HUES64 (cell line): ENCODE results near the gene INF2.

ENCODE experiments used
- H3K27ac ChIP-seq: 2 replicates; pipeline ENCODE4 v1.7.0; 2013; ENCODE audit warnings: low read depth, low read length, inconsistent platforms
- H3K27me3 ChIP-seq: 2 replicates; pipeline ENCODE4 v1.6.1; 2013; ENCODE audit warnings: mild to moderate bottlenecking, low read length; ENCODE audit not compliant: insufficient read depth
- H3K36me3 ChIP-seq: 2 replicates; pipeline ENCODE4 v1.6.1; 2013; ENCODE audit warnings: mild to moderate bottlenecking, low read length; ENCODE audit not compliant: insufficient read depth
- H3K4me1 ChIP-seq: 2 replicates; pipeline ENCODE4 v1.6.1; 2013; ENCODE audit warnings: mild to moderate bottlenecking, low read length, moderate library complexity; ENCODE audit not compliant: insufficient read depth
- H3K4me3 ChIP-seq: 2 replicates; pipeline ENCODE4 v1.5.1; 2013; ENCODE audit warnings: mild to moderate bottlenecking, low read length, moderate library complexity
- H3K9ac ChIP-seq: 2 replicates; pipeline ENCODE4 v1.6.1; 2013; ENCODE audit warnings: mild to moderate bottlenecking, low read depth, low read length
- H3K9me3 ChIP-seq: 2 replicates; pipeline ENCODE4 v1.6.1; 2013; ENCODE audit warnings: low read depth, low read length; ENCODE audit not compliant: insufficient read depth
- WGBS: fragments of 150-250, 120-280 bp; methylation state at CpG from one replicate; pipeline ENCODE4 v1.1.7; 2013; ENCODE audit warnings: missing lambda C conversion rate; 5-methylcytosine and 5-hydroxymethylcytosine counted together

The INF2 gene

DNA sequence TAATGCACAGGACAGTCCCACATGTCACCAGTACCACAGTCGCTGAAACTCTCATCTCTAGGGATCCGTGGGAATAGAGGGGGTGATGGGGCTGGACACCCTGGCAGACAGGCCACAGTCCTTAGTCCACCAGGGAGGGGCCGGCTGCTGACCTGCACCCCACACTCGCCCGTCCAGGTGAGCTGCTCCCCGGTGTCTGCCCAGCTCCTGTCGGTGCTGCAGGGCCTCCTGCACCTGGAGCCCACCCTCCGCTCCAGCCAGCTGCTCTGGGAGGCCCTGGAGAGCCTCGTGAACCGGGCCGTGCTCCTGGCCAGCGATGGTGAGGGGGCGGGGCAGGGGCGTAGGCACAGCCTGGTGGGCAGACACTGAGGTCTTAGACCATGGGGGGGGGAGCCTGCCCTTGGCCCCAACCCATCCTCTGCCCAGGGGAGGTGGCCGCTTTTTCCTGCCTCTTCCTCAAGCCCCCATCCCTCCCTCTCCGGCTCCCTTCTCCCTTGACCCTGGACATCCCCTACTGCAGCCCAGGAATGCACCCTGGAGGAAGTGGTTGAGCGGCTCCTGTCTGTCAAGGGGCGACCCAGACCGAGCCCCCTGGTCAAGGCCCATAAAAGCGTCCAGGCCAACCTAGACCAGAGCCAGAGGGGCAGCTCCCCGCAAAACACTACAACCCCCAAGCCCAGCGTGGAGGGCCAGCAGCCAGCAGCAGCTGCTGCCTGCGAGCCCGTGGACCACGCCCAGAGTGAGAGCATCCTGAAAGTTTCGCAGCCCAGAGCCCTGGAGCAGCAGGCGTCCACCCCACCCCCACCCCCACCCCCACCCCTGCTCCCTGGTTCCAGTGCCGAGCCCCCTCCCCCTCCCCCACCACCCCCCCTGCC is 17.6 kb downstream of the INF2 start:
- H3K4me3 ChIP-seq = no peak overlapping the region
- no peaks in the 10 kb centered on the region for H3K27me3 ChIP-seq
- no peak overlapping the region for H3K27ac ChIP-seq
- peaks cover 42% of the 10 kb centered on the region for H3K36me3 ChIP-seq
- peaks cover 11% of the 10 kb centered on the region; the same call in 1 of the 2 replicates for H3K4me1 ChIP-seq
- H3K9ac ChIP-seq = no peak overlapping the region
- H3K9me3 ChIP-seq = peaks cover 9% of the 10 kb centered on the region
- WGBS = 51% methylated on average over 23 of the region's 28 CpGs

DNA sequence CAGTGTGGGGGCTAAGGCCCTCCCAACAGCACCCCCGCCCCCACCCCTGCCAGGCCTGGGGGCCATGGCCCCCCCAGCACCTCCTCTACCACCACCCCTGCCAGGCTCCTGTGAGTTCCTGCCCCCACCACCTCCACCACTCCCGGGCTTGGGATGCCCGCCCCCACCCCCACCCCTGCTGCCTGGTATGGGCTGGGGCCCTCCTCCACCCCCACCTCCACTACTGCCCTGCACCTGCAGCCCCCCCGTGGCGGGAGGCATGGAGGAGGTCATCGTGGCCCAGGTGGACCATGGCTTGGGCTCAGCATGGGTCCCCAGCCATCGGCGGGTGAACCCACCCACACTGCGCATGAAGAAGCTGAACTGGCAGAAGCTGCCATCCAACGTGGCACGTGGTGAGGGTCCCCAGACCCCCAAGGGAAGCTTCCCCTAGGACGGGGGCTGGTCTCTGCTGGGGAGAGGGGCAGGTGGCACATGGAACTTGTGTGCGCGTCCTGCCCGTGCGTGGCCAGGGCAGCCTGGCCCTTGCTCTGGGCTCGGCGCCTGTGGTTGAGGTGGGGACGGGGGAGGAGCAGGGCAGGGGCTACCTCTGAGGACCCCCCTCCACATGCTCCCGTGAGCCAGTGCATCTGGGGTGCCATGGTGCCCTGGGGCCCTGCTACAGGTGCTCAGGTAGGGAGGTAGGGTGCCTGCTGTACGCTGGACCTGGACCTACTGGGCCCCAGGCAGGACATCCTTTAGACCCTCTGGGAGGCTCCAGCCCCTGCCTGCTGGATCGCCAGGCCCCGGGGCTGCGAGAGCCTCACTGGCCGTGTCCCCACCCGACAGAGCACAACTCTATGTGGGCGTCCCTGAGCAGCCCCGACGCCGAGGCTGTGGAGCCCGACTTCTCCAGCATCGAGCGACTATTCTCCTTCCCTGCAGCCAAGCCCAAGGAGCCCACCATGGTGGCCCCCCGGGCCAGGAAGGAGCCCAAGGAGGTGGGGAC is 18.5 kb downstream of the INF2 start:
- Histone ChIP-seq H3K4me3 (no peak overlapping the region), H3K9me3 (peaks cover 9% of the 10 kb centered on the region), H3K9ac (no peak overlapping the region), H3K27me3 (no peaks in the 10 kb centered on the region), H3K4me1 (peaks cover 11% of the 10 kb centered on the region; the same call in 1 of the 2 replicates), H3K36me3 (peaks cover 44% of the 10 kb centered on the region), H3K27ac (no peak overlapping the region)
- 56% methylated on average over 31 of the region's 34 CpGs for whole genome bisulfite sequencing

DNA sequence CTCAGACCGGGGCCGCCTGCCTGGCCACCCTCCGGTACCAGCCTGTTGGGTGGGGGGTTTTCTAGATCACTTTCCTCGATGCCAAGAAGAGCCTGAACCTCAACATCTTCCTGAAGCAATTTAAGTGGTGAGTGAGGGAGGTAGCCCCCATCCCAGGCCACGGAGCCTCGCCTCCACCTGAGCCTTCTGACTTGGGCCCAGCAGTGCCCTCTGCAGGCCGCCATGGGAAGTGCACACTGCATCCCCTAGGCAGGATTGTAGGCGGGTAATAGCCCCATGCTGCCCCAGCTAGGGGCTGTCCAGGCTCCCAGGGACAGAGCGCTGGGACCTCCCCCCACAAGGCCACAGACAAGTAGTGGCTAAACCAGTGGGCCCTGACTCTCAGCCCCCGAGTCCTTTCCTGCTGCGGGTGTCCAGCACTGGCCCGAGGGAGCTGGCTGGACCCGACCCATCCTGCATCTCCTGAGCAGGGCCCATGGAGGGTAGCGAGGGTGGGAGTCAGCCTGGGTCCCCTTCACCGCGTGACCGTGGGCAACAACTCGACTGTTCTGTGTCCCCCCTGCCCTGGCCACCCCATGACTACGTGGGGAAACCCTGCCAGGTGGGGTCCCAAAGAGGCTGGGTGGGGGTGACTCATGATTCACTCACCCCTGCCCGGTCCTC is 19.3 kb downstream of the INF2 start:
- Histone ChIP-seq H3K4me3 (no peak overlapping the region), H3K27me3 (no peaks in the 10 kb centered on the region), H3K4me1 (peaks cover 11% of the 10 kb centered on the region; the same call in 1 of the 2 replicates), H3K27ac (no peak overlapping the region), H3K9me3 (peaks cover 9% of the 10 kb centered on the region), H3K9ac (no peak overlapping the region), H3K36me3 (peaks cover 39% of the 10 kb centered on the region)
- WGBS = 52% methylated on average over 20 of the region's 20 CpGs

DNA sequence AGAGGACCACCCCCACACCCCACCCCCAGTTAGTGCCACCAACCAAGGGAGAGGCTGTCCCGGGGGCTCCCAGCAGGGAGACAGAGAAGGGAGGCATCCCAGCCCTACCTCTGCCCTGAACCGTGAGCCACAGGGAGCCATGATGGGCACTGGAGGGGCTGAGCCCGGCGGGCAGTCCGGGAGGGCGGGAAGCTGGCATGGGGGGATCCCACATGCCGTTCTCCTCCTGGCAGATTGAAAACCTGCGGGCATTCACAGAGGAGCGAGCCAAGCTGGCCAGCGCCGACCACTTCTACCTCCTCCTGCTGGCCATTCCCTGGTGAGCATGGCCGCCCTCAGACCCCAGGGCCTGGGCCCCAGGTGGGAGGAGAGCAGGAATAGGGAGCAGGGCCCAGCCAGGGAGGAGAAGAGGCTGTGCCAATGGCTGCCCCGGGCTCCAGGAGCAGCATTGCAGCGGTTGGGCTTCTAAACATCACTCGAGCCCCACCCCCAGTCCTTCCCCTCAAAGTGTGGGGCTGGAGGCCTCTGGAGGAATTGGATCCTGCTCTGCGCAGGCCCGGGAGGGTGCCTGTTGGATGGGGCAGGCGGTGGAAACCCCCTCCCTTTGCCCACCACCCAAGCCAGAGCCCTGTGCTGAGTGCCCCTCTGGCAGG is 20.1 kb downstream of the INF2 start:
- H3K9ac ChIP-seq = no peak overlapping the region
- 88% methylated on average over 18 of the region's 18 CpGs for WGBS
- no peak overlapping the region for H3K4me3 ChIP-seq
- peaks cover 3% of the 10 kb centered on the region for H3K9me3 ChIP-seq
- peaks cover 39% of the 10 kb centered on the region for H3K36me3 ChIP-seq
- peaks cover 11% of the 10 kb centered on the region; the same call in 1 of the 2 replicates for H3K4me1 ChIP-seq
- H3K27ac ChIP-seq = no peak overlapping the region
- no peaks in the 10 kb centered on the region for H3K27me3 ChIP-seq

DNA sequence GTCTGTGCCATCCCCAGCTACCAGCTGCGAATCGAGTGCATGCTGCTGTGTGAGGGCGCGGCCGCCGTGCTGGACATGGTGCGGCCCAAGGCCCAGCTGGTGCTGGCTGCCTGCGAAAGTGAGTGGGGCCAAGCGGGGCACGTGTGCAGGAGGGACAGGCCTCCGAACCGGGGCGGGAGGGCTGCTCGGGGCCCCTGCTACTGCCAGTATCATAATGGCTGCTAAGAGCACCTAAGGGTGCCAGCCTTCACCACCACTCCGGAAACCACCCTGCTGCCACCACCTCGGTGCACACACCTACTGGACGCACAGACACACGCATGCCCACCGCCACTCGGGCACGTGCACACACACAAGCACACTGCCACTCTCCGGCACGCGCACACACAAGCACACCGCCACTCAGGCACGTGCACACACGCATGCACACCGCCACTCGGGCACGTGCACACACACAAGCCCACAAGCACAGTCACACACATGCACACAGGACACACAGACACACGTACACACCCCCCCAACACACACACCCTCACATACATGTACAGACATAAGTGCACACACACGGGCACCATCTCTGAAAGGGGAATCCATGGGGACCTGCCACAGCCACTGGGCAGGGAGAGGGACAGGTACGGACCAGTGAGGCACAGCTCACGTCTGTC is 20.8 kb downstream of the INF2 start:
- H3K27me3 ChIP-seq = no peaks in the 10 kb centered on the region
- peaks cover 11% of the 10 kb centered on the region; the same call in 1 of the 2 replicates for H3K4me1 ChIP-seq
- peaks cover 36% of the 10 kb centered on the region for H3K36me3 ChIP-seq
- 93% methylated on average over 34 of the region's 34 CpGs for WGBS
- no peak overlapping the region for H3K4me3 ChIP-seq
- no peaks in the 10 kb centered on the region for H3K9me3 ChIP-seq
- no peak overlapping the region for H3K27ac ChIP-seq
- H3K9ac ChIP-seq = no peak overlapping the region

DNA sequence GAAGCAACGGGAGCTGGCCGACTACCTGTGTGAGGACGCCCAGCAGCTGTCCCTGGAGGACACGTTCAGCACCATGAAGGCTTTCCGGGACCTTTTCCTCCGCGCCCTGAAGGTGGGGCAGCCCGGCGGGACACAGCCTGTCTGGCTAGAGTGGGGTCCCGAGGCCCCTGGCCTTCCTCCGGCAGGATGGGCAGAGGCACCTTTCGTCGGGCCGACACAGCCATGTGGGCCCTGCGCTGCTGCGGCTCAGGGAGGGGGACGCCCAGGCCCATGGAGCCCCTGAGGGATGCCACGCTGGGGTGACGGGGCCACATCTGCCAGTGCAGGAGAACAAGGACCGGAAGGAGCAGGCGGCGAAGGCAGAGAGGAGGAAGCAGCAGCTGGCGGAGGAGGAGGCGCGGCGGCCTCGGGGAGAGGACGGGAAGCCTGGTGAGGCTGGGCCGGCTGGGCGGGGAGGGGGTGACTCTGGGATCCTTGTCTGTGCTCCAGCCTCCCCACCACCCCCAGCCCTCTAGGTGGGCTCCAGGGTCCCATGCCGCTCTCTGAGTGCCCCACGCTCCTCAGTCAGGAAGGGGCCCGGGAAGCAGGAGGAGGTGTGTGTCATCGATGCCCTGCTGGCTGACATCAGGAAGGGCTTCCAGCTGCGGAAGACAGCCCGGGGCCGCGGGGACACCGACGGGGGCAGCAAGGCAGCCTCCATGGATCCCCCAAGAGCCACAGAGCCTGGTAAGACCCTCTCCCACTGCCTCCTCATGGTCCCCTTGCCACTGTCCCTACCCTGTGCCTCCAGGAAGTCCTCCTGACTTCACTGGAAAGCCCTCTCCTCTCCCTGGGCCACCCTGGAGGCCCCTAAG is 23.7 kb downstream of the INF2 start:
- Histone ChIP-seq H3K4me1 (peaks cover 4% of the 10 kb centered on the region; the same call in 1 of the 2 replicates), H3K9ac (no peak overlapping the region; the same call in 1 of the 2 replicates), H3K4me3 (no peak overlapping the region), H3K9me3 (no peaks in the 10 kb centered on the region), H3K36me3 (peaks cover 36% of the 10 kb centered on the region), H3K27me3 (no peaks in the 10 kb centered on the region), H3K27ac (no peak overlapping the region)
- WGBS = 93% methylated on average over 40 of the region's 40 CpGs

DNA sequence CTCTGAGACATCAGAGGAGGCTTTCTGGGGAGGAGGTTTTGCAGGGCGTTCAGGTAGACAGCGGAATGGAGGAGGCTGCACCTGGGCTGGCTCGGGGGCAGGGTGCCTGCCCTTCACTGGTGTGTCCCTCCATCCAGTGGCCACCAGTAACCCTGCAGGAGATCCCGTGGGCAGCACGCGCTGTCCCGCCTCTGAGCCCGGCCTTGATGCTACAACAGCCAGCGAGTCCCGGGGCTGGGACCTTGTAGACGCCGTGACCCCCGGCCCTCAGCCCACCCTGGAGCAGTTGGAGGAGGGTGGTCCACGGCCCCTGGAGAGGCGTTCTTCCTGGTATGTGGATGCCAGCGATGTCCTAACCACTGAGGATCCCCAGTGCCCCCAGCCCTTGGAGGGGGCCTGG is 24.6 kb downstream of the INF2 start:
- Histone ChIP-seq H3K36me3 (peaks cover 38% of the 10 kb centered on the region), H3K27ac (no peak overlapping the region), H3K9ac (no peak overlapping the region), H3K4me3 (no peak overlapping the region), H3K4me1 (no peaks in the 10 kb centered on the region), H3K27me3 (no peaks in the 10 kb centered on the region), H3K9me3 (no peaks in the 10 kb centered on the region)
- WGBS = 95% methylated on average over 16 of the region's 16 CpGs

DNA sequence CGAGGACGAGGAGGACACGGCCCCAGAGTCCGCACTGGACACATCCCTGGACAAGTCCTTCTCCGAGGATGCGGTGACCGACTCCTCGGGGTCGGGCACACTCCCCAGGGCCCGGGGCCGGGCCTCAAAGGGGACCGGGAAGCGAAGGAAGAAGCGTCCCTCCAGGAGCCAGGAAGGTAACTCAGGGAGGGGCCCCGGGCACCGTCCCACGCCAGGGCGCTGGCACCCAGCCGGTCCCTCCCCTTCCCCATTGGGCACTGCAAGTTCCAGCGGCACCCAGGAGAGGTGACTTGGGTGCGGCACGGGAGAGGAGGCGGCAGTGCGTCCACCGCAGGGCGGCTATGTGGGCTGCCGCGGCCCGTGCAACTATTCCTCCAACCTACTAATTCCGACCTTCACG is 25.3 kb downstream of the INF2 start:
- Histone ChIP-seq H3K4me1 (no peaks in the 10 kb centered on the region), H3K27ac (no peak overlapping the region), H3K9ac (no peak overlapping the region), H3K36me3 (peaks cover 39% of the 10 kb centered on the region), H3K4me3 (no peak overlapping the region), H3K9me3 (no peaks in the 10 kb centered on the region), H3K27me3 (no peaks in the 10 kb centered on the region)
- 97% methylated on average over 31 of the region's 31 CpGs for WGBS

DNA sequence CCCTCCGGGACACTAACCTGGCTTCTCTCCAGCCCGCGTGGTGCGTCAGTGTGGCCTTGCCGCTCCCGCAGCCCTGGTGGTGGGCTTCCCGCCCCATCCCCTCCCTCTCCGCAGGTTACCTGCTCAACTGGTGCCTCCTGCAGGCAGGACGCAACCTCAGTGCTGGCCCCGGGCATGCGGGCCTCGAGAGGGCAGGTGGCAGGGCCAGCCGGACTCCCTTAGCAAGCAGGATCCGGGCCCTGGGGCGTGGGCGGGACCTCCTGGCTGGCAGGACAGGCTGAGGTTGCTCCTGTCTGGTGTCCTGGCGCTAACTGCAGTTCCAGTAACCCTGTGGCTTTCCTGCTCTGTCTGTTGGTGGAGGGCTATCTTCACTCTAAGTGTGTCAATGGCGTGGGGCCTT is 26.0 kb downstream of the INF2 start:
- Histone ChIP-seq H3K4me1 (no peaks in the 10 kb centered on the region), H3K9me3 (no peaks in the 10 kb centered on the region), H3K27me3 (no peaks in the 10 kb centered on the region), H3K9ac (no peak overlapping the region), H3K4me3 (no peak overlapping the region), H3K27ac (no peak overlapping the region), H3K36me3 (peaks cover 35% of the 10 kb centered on the region)
- 90% methylated on average over 18 of the region's 18 CpGs for WGBS
